HUES48 (cell line): ENCODE measurements around the gene OR6M1.

Experiments used
- H3K27ac ChIP-seq: one replicate; pipeline ENCODE4 v1.7.0; 2013; ENCODE audit warnings: low read depth, low read length, inconsistent platforms
- H3K27me3 ChIP-seq: 2 replicates; pipeline ENCODE4 v1.6.1; 2013; ENCODE audit warnings: mild to moderate bottlenecking, low read length; ENCODE audit not compliant: control insufficient read depth, insufficient read depth
- H3K36me3 ChIP-seq: 2 replicates; pipeline ENCODE4 v1.6.1; 2013; ENCODE audit warnings: low read length; ENCODE audit not compliant: control insufficient read depth, insufficient read depth
- H3K4me1 ChIP-seq: 2 replicates; pipeline ENCODE4 v1.6.1; 2013; ENCODE audit warnings: mild to moderate bottlenecking, low read length; ENCODE audit not compliant: control insufficient read depth, insufficient read depth
- H3K4me3 ChIP-seq: 2 replicates; pipeline ENCODE4 v1.5.1; 2013; ENCODE audit warnings: mild to moderate bottlenecking, low read depth, low read length
- H3K9ac ChIP-seq: 2 replicates; pipeline ENCODE4 v1.6.1; 2013; ENCODE audit warnings: mild to moderate bottlenecking, low read depth, low read length, moderate library complexity
- H3K9me3 ChIP-seq: 2 replicates; pipeline ENCODE4 v1.6.1; 2013; ENCODE audit warnings: low read length; ENCODE audit not compliant: control insufficient read depth, insufficient read depth

Gene OR6M1

GRCh38 chr11:123775715-123776549 is 30.2 kb downstream of the OR6M1 start:
- no peaks in the 10 kb centered on the region for H3K36me3 ChIP-seq

GRCh38 chr11:123775289-123775688 is 30.9 kb downstream of the OR6M1 start:
- no peaks in the 10 kb centered on the region for H3K27me3 ChIP-seq
- H3K9me3 ChIP-seq = no peaks in the 10 kb centered on the region
- H3K4me3 ChIP-seq = 0 out of 2 replicates have a peak overlapping the region, but pooled peaks have one; percentile 16
- peak overlapping the region; percentile 97 for H3K27ac ChIP-seq
- H3K4me1 ChIP-seq = peaks cover 46% of the 10 kb centered on the region
- peak overlapping the region; percentile 67; the same call in 1 of the 2 replicates for H3K9ac ChIP-seq
- no peaks in the 10 kb centered on the region for H3K36me3 ChIP-seq

More at GRCh38 chr11:123775715-123776549, 30.2 kb downstream of the OR6M1 start:
- Histone ChIP-seq H3K9me3 (no peaks in the 10 kb centered on the region), H3K4me3 (no peak overlapping the region), H3K9ac (peak overlapping the region; percentile 67), H3K4me1 (peaks cover 48% of the 10 kb centered on the region), H3K27me3 (no peaks in the 10 kb centered on the region), H3K27ac (peak overlapping the region; percentile 97)

DNA sequence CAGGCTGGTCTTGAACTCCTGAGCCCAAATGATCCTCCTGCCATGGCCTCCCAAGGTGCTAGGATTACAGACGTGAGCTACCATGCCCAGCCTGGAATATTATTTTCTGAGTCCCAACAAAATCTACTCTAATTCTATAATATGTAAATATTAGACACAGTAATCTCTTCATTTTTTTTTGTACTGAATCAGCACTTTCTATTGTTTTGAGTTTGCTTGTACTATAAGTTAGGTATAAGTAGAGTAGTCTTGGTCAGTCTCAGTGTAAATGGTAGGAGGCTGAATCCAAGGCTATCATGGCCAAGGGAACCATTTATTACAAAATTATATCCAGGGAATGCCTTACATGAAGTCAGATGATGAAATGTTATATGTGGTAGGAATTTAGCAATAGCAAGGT is 32.2 kb downstream of the OR6M1 start:
- Histone ChIP-seq H3K27ac (peak overlapping the region; percentile 97), H3K27me3 (no peaks in the 10 kb centered on the region), H3K36me3 (no peaks in the 10 kb centered on the region), H3K4me1 (peaks cover 46% of the 10 kb centered on the region), H3K9me3 (no peaks in the 10 kb centered on the region), H3K9ac (no peak overlapping the region; the same call in 1 of the 2 replicates), H3K4me3 (no peak overlapping the region)

DNA sequence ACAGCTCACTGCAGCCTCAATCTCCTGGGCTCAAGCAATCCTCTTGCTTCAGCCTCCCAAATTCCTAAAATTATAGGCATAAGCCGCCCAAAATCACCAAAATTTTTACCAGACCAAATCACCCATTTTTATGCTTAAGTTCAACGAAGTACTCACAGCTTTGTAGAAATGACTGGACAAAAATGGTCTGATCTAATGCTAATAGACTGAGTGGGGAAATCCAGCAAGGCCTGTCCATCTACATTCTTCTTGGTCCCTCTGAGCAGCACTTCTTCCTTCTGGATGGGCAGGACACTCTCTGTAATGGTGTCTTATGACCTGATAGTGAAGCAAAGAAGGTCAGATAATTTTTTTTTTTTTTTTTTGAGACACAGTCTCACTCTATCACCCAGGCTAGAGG is 33.1 kb downstream of the OR6M1 start:
- no peaks in the 10 kb centered on the region for H3K9me3 ChIP-seq
- no peak overlapping the region for H3K9ac ChIP-seq
- no peak overlapping the region for H3K27ac ChIP-seq
- no peak overlapping the region for H3K4me3 ChIP-seq
- no peaks in the 10 kb centered on the region for H3K27me3 ChIP-seq
- H3K4me1 ChIP-seq = peaks cover 46% of the 10 kb centered on the region
- no peaks in the 10 kb centered on the region for H3K36me3 ChIP-seq

DNA sequence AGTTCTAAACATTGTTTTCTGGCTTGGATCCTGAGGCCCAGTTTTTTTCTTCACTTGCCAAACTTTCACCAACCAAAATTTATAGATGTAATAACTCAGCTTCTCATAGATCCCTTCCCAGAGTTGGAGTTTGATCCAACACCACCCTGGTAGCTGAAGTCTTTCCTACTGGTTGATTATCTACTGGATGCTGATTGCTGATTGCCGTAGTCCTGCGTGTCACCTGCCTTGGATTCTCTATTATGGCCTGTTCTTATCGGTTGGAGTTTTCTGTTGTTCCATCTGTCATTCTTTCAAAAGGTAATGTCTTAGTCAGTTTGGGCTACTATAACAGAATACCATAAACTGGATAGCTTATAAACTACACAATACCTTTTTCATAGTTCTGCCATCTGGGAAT is 34.5 kb downstream of the OR6M1 start:
- Histone ChIP-seq H3K9ac (no peak overlapping the region), H3K36me3 (no peaks in the 10 kb centered on the region), H3K27ac (no peak overlapping the region), H3K27me3 (no peaks in the 10 kb centered on the region), H3K4me1 (peaks cover 33% of the 10 kb centered on the region), H3K4me3 (no peak overlapping the region), H3K9me3 (no peaks in the 10 kb centered on the region)

- Histone ChIP-seq H3K27me3 (no peaks in the 10 kb centered on the region), H3K36me3 (no peaks in the 10 kb centered on the region), H3K4me3 (no peak overlapping the region), H3K9ac (no peak overlapping the region), H3K27ac (no peak overlapping the region), H3K4me1 (peaks cover 23% of the 10 kb centered on the region), H3K9me3 (no peaks in the 10 kb centered on the region)
Observed at GRCh38 chr11:123770712-123771111, 35.4 kb downstream of the OR6M1 start.

DNA sequence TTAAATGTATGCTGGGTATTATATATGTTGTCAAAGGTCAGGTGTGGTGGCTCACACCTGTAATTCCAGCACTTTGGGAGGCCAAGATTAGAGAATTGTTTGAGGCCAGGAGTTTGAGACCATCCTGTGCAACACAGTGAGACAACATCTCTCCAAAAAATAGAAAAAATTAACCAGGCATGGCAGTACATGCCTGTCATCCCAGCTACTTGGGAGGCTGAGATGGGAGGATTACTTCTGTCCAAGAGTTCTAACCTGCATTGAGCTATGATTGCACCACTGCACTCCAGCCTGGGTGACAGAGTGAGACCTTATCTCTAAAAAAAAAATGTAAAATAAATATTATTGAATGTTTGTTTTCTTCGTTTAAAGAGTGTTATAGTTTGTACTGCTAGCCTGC is 40.5 kb downstream of the OR6M1 start:
- Histone ChIP-seq H3K9ac (no peak overlapping the region), H3K4me3 (no peak overlapping the region), H3K36me3 (no peaks in the 10 kb centered on the region), H3K4me1 (no peaks in the 10 kb centered on the region), H3K27ac (no peak overlapping the region), H3K27me3 (no peaks in the 10 kb centered on the region), H3K9me3 (peaks cover 24% of the 10 kb centered on the region)

DNA sequence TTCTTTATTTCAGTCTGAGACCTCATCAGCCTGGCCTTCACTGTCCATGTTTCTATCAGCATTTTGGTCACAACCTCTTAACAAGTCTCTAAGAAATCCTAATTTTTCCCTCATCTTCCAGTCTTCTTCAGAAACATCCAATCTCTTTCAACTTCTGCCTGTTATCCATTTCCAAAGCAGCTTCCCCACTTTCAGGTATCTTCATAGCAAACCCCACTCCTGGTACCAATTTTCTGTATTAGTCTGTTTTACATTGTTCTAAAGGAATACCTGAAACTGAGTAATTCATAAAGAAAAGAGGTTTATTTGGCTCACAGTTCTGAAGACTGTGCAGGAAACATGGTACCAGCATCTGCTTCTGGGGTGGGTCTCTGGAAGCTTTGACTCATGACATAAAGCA is 43.7 kb downstream of the OR6M1 start:
- no peak overlapping the region for H3K9ac ChIP-seq

GRCh38 chr11:123760894-123761293 is 45.3 kb downstream of the OR6M1 start:
- Histone ChIP-seq H3K36me3 (no peaks in the 10 kb centered on the region), H3K27me3 (no peaks in the 10 kb centered on the region), H3K9me3 (peaks cover 24% of the 10 kb centered on the region), H3K4me1 (no peaks in the 10 kb centered on the region), H3K4me3 (no peak overlapping the region), H3K9ac (no peak overlapping the region), H3K27ac (no peak overlapping the region)

More for the DNA sequence above, 43.7 kb downstream of the OR6M1 start:
- Histone ChIP-seq H3K27me3 (no peaks in the 10 kb centered on the region), H3K27ac (no peak overlapping the region), H3K9me3 (peaks cover 24% of the 10 kb centered on the region), H3K4me3 (no peak overlapping the region), H3K36me3 (no peaks in the 10 kb centered on the region), H3K4me1 (no peaks in the 10 kb centered on the region)

DNA sequence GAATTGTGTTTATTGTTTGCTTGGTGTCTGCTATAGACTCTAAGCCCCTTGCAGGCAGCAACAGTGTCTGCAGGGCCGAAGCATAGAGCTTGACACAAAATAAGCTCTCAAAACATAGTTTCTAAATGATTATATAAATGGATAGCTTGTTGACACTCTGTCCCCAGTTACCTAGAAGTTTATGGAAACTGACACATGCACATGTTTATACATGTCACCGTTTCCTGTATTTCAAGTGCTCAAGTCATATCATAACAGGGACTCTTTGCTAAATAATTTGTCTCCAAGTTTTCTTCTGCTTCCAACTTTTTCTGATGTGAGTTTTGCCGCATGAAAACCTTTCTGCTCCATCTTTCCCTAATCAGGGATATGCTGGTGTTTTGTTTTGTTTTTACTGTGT is 48.2 kb downstream of the OR6M1 start:
- Histone ChIP-seq H3K4me3 (no peak overlapping the region), H3K4me1 (no peaks in the 10 kb centered on the region), H3K27me3 (no peaks in the 10 kb centered on the region), H3K27ac (no peak overlapping the region), H3K9ac (no peak overlapping the region), H3K9me3 (peaks cover 20% of the 10 kb centered on the region), H3K36me3 (no peaks in the 10 kb centered on the region)

DNA sequence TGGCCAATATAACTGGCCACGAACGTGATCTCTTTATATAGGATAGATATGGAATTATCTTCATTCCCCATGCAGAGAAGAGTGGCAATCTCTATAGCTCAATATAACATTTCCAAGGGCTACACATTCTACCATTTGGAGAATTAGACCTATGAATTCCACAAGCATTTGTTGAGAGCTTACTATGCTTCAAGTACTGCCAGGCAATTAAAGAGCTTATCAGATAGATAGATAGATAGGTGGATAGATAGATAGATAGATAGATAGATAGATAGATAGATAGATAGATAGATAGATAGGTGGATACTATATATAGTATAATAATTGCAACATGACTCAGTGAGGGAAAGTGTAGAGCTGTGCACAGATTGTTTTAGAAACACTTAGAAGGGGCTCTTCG is 50.3 kb downstream of the OR6M1 start:
- Histone ChIP-seq H3K4me1 (no peaks in the 10 kb centered on the region), H3K36me3 (no peaks in the 10 kb centered on the region), H3K27me3 (no peaks in the 10 kb centered on the region), H3K4me3 (no peak overlapping the region), H3K9me3 (no peaks in the 10 kb centered on the region), H3K9ac (no peak overlapping the region), H3K27ac (no peak overlapping the region)
